H9 (cell line): Measurements from ENCODE around the gene AR. TPM values are rescaled to one million over a fixed set of nuclear protein-coding genes. Genes with fewer than 3 reads are reported as not detected.

ENCODE experiments used
- DNase-seq: peaks from one replicate; pipeline ENCODE4 v3.0.0-alpha.2; 2017
- H2AFZ ChIP-seq: one replicate; pipeline ENCODE4 v1.6.1; 2013; ENCODE audit warnings: mild to moderate bottlenecking, low read length, control low read depth, moderate library complexity
- H2AK5ac ChIP-seq: 2 replicates; pipeline ENCODE4 v1.6.1; 2013; ENCODE audit warnings: low read length, control low read depth, mixed read lengths; ENCODE audit not compliant: insufficient read length
- H2BK120ac ChIP-seq: one replicate; pipeline ENCODE4 v1.6.1; 2013; ENCODE audit warnings: low read depth, mild to moderate bottlenecking, low read length, control low read depth, inconsistent platforms; ENCODE audit not compliant: poor library complexity, severe bottlenecking
- H2BK12ac ChIP-seq: 2 replicates; pipeline ENCODE4 v1.6.1; 2013; ENCODE audit warnings: low read length, control low read depth, mixed read lengths, low read depth; ENCODE audit not compliant: insufficient read length
- H2BK15ac ChIP-seq: 2 replicates; pipeline ENCODE4 v1.6.1; 2013; ENCODE audit warnings: low read depth, low read length, control low read depth
- H2BK20ac ChIP-seq: one replicate; pipeline ENCODE4 v1.6.1; 2013; ENCODE audit warnings: low read depth, mild to moderate bottlenecking, low read length, control low read depth, inconsistent platforms; ENCODE audit not compliant: poor library complexity, severe bottlenecking
- H2BK5ac ChIP-seq: 2 replicates; pipeline ENCODE4 v1.6.1; 2013; ENCODE audit warnings: low read length, control low read depth, mixed read lengths; ENCODE audit not compliant: insufficient read length
- H3K14ac ChIP-seq: 2 replicates; pipeline ENCODE4 v1.6.1; 2013; ENCODE audit warnings: low read length, control low read depth; ENCODE audit not compliant: insufficient read depth
- H3K18ac ChIP-seq: 2 replicates; pipeline ENCODE4 v1.6.1; 2013; ENCODE audit warnings: low read depth, mild to moderate bottlenecking, mixed read lengths, low read length, control low read depth; ENCODE audit not compliant: insufficient read length
- H3K23ac ChIP-seq: 2 replicates; pipeline ENCODE4 v1.6.1; 2013; ENCODE audit warnings: low read length, control low read depth, mixed read lengths, low read depth; ENCODE audit not compliant: insufficient read length
- H3K23me2 ChIP-seq: 2 replicates; pipeline ENCODE4 v1.6.1; 2013; ENCODE audit warnings: low read depth, mild to moderate bottlenecking, mixed read lengths, low read length, control low read depth; ENCODE audit not compliant: insufficient read length, poor library complexity, severe bottlenecking
- H3K27ac ChIP-seq: 2 replicates; pipeline ENCODE4 v1.5.1; 2013; ENCODE audit warnings: low read length, control low read depth, mixed read lengths, low read depth; ENCODE audit not compliant: insufficient read length
- H3K27me3 ChIP-seq: 2 replicates; pipeline ENCODE4 v1.6.1; 2013; ENCODE audit warnings: low read length, control low read depth, inconsistent platforms; ENCODE audit not compliant: insufficient read depth
- H3K4ac ChIP-seq: 2 replicates; pipeline ENCODE4 v1.6.1; 2013; ENCODE audit warnings: low read depth, mild to moderate bottlenecking, control low read depth, inconsistent platforms, low read length, moderate library complexity
- H3K4me1 ChIP-seq: 2 replicates; pipeline ENCODE4 v1.6.1; 2013; ENCODE audit warnings: low read length, control low read depth, inconsistent platforms; ENCODE audit not compliant: insufficient read depth
- H3K4me2 ChIP-seq: 2 replicates; pipeline ENCODE4 v1.6.1; 2013; ENCODE audit warnings: low read length, control low read depth, mixed read lengths; ENCODE audit not compliant: insufficient read length, insufficient read depth
- H3K56ac ChIP-seq: 2 replicates; pipeline ENCODE4 v1.6.1; 2013; ENCODE audit warnings: low read depth, mild to moderate bottlenecking, mixed read lengths, low read length, control low read depth; ENCODE audit not compliant: insufficient read length
- H3K79me1 ChIP-seq: 2 replicates; pipeline ENCODE4 v1.6.1; 2013; ENCODE audit warnings: low read depth, mild to moderate bottlenecking, moderate library complexity, low read length, control low read depth, inconsistent platforms; ENCODE audit not compliant: insufficient read depth, poor library complexity, severe bottlenecking
- H3K79me2 ChIP-seq: 2 replicates; pipeline ENCODE4 v1.6.1; 2013; ENCODE audit warnings: low read length, control low read depth, inconsistent platforms; ENCODE audit not compliant: insufficient read depth
- H3K9ac ChIP-seq: 2 replicates; pipeline ENCODE4 v1.6.1; 2013; ENCODE audit warnings: low read length, control low read depth, mixed read lengths; ENCODE audit not compliant: insufficient read length; ENCODE audit errors: extremely low read depth
- H3K9me3 ChIP-seq: one replicate; pipeline ENCODE4 v1.6.1; 2013; ENCODE audit warnings: low read depth, low read length, inconsistent platforms; ENCODE audit not compliant: control insufficient read depth
- H3T11ph ChIP-seq: one replicate; pipeline ENCODE4 v1.6.1; 2013; ENCODE audit warnings: mild to moderate bottlenecking, low read length, control low read depth, inconsistent platforms
- H4K20me1 ChIP-seq: one replicate; pipeline ENCODE4 v1.6.1; 2013; ENCODE audit not compliant: control insufficient read depth, insufficient read length, insufficient read depth
- H4K5ac ChIP-seq: 2 replicates; pipeline ENCODE4 v1.6.1; 2013; ENCODE audit warnings: low read depth, mild to moderate bottlenecking, mixed read lengths, low read length, control low read depth; ENCODE audit not compliant: insufficient read length
- H4K8ac ChIP-seq: replicated peaks from 2 replicates; pipeline ENCODE4 v1.6.1; 2013; ENCODE audit warnings: low read length, control low read depth, mixed read lengths, low read depth; ENCODE audit not compliant: insufficient read length
- H4K91ac ChIP-seq: 2 replicates; pipeline ENCODE4 v1.6.1; 2013; ENCODE audit warnings: low read depth, mild to moderate bottlenecking, moderate library complexity, mixed read lengths, low read length, control low read depth; ENCODE audit not compliant: insufficient read length
- H3K27ac Mint-ChIP-seq, 3 experiments: 2 replicates in 2 of 3; 3 replicates in 1 of 3; pipeline ENCODE4 v1.8.0; 2020 to 2021; ENCODE audit warnings: mixed read lengths in 3 of 3, mild to moderate bottlenecking in 1 of 3, moderate library complexity in 1 of 3
- H3K27me3 Mint-ChIP-seq: 2 replicates; pipeline ENCODE4 v1.8.0; 2021; ENCODE audit warnings: low read depth, mild to moderate bottlenecking, moderate library complexity, mixed read lengths
- H3K36me3 Mint-ChIP-seq, 3 experiments: 2 replicates in 2 of 3; 3 replicates in 1 of 3; pipeline ENCODE4 v1.8.0; 2020 to 2021; ENCODE audit warnings: low read depth in 3 of 3, mixed read lengths in 3 of 3; ENCODE audit not compliant: insufficient read depth in 1 of 3
- H3K4me1 Mint-ChIP-seq, 2 experiments: 2 replicates each; pipeline ENCODE4 v1.8.0; 2020; ENCODE audit warnings: mixed read lengths in 2 of 2
- H3K4me3 Mint-ChIP-seq, 2 experiments: 2 replicates in 1 of 2; 3 replicates in 1 of 2; pipeline ENCODE4 v1.8.0; 2020 to 2021; ENCODE audit warnings: mild to moderate bottlenecking in 2 of 2, mixed read lengths in 2 of 2, moderate library complexity in 1 of 2
- H3K9me3 Mint-ChIP-seq, 2 experiments: 2 replicates in 1 of 2; 3 replicates in 1 of 2; pipeline ENCODE4 v1.8.0; 2020; ENCODE audit warnings: mild to moderate bottlenecking in 2 of 2, mixed read lengths in 2 of 2, moderate library complexity in 1 of 2
- CTCF ChIP-seq: fragments of 200-600 bp; sonication (generic); conservative IDR thresholded peaks from 3 replicates; pipeline ENCODE4 v1.8.0; 2021; ENCODE audit warnings: antibody characterized with exemption, mild to moderate bottlenecking
- WGBS: extraction: QIAGEN DNeasy Blood & Tissue Kit; methylation state at CpG from one replicate; pipeline ENCODE4 v1.1.7; 2013; ENCODE audit warnings: missing lambda C conversion rate, low lambda C conversion rate, mixed read lengths; ENCODE audit not compliant: insufficient read length; ENCODE audit errors: extremely low coverage; 5-methylcytosine and 5-hydroxymethylcytosine counted together
- total RNA-seq: library from RNA; stranded (reverse); gene quantifications from 2 replicates; pipeline ENCODE4 v1.2.1, GENCODE V29; 2021

AR gene
- total RNA-seq, 1 experiment from 2014 or later = 3.5 TPM

- no peak overlapping the region for H3K27ac Mint-ChIP-seq
- Histone ChIP-seq H3K79me1 (no peaks in the 10 kb centered on the region), H2BK5ac (no peak overlapping the region), H2BK15ac (no peak overlapping the region), H3K9me3 (peaks cover 22% of the 10 kb centered on the region), H3K14ac (no peak overlapping the region), H3K23ac (no peak overlapping the region), H3K9ac (no peak overlapping the region), H3K23me2 (no peaks in the 10 kb centered on the region), H3K27me3 (no peaks in the 10 kb centered on the region), H3K4me1 (no peaks in the 10 kb centered on the region), H2AK5ac (no peak overlapping the region), H4K8ac (no peak overlapping the region), H2BK20ac (no peak overlapping the region), H3K4ac (no peak overlapping the region), H2BK120ac (no peak overlapping the region), H4K91ac (no peak overlapping the region), H2BK12ac (no peak overlapping the region), H3K79me2 (no peaks in the 10 kb centered on the region), H4K5ac (no peak overlapping the region), H2AFZ (no peak overlapping the region), H3K18ac (no peak overlapping the region), H3T11ph (no peak overlapping the region), H3K56ac (no peak overlapping the region), H3K4me2 (no peak overlapping the region), H3K27ac (no peak overlapping the region), H4K20me1 (no peaks in the 10 kb centered on the region)
- no peak for TF ChIP-seq CTCF
- H3K4me1 Mint-ChIP-seq = no peaks in the 10 kb centered on the region
- H3K36me3 Mint-ChIP-seq = no peaks in the 10 kb centered on the region; a peak in 1 of 7 replicates
- no peak for DNase-seq
- no peak overlapping the region for H3K4me3 Mint-ChIP-seq
- peaks cover 2% of the 10 kb centered on the region for H3K27me3 Mint-ChIP-seq
- WGBS = no CpG with 5 or more reads among the region's 1 CpG
- peaks cover 52 to 65% of the 10 kb centered on the region in 2 experiments for H3K9me3 Mint-ChIP-seq
These were observed 7.3 kb upstream of the AR start for GRCh38 chrX:67536564-67536963.
